HepG2 (cell line): Measurements from ENCODE around the gene VCP. TPM values are rescaled to one million over a fixed set of nuclear protein-coding genes. Genes with fewer than 3 reads are reported as not detected.

ENCODE experiments used
- BHLHE40 ChIP-seq: IDR thresholded peaks from 2 replicates; pipeline ENCODE4 v1.6.1; 2011; ENCODE audit warnings: low read length, improper control_type of control experiment
- CREM ChIP-seq, 2 experiments: sonication (generic) in 1 of 2; formaldehyde crosslinking in 1 of 2; IDR thresholded peaks; 2 replicates each; pipeline versions ENCODE4 v1.4.0 to v1.6.1; 2016 to 2020; ENCODE audit warnings: antibody characterized with exemption in 1 of 2, mild to moderate bottlenecking in 1 of 2, missing genetic modification reagents in 1 of 2
- ETV5 ChIP-seq: IDR thresholded peaks from 2 replicates; pipeline ENCODE4 v1.6.1; 2018; ENCODE audit warnings: missing biosample characterization, missing genetic modification reagents, inconsistent platforms, borderline replicate concordance
- KDM1A ChIP-seq: IDR thresholded peaks from 2 replicates; pipeline ENCODE4 v1.6.1; 2016; ENCODE audit warnings: missing compliant biosample characterization
- KDM3A ChIP-seq: IDR thresholded peaks from 2 replicates; pipeline ENCODE4 v1.6.1; 2018; ENCODE audit warnings: low read depth, missing compliant biosample characterization
- NFRKB ChIP-seq: fragments of 450-650 bp; IDR thresholded peaks from 2 replicates; pipeline ENCODE4 v1.6.1; 2017
- NR2F2 ChIP-seq: IDR thresholded peaks from 2 replicates; pipeline ENCODE4 v1.6.1; 2012; ENCODE audit warnings: low read depth, inconsistent platforms, borderline replicate concordance
- SAFB2 ChIP-seq: sonication (generic); formaldehyde crosslinking; IDR thresholded peaks from 2 replicates; pipeline ENCODE4 v1.5.1; 2020; ENCODE audit warnings: missing genetic modification reagents, low read depth, mild to moderate bottlenecking, borderline replicate concordance
- SALL2 ChIP-seq: sonication (generic); formaldehyde crosslinking; IDR thresholded peaks from 2 replicates; pipeline ENCODE4 v1.8.1; 2023; ENCODE audit warnings: mild to moderate bottlenecking, missing genetic modification reagents, inconsistent platforms
- SPEN ChIP-seq: sonication (generic); formaldehyde crosslinking; IDR thresholded peaks from 2 replicates; pipeline ENCODE4 v1.5.1; 2020; ENCODE audit warnings: low read depth, mild to moderate bottlenecking, missing genetic modification reagents
- ZNF281 ChIP-seq: sonication (generic); formaldehyde crosslinking; IDR thresholded peaks from 2 replicates; pipeline ENCODE4 v1.4.0; 2020; ENCODE audit warnings: missing genetic modification reagents, borderline replicate concordance
- ZNF564 ChIP-seq: sonication (generic); formaldehyde crosslinking; IDR thresholded peaks from 2 replicates; pipeline ENCODE4 v1.8.1; 2023; ENCODE audit warnings: mild to moderate bottlenecking, missing genetic modification reagents
- ZNF710 ChIP-seq: sonication (generic); formaldehyde crosslinking; IDR thresholded peaks from 2 replicates; pipeline ENCODE4 v1.5.0; 2020; ENCODE audit warnings: mild to moderate bottlenecking, missing genetic modification reagents, borderline replicate concordance
- polyA plus RNA-seq, 8 experiments: library from polyadenylated mRNA; depleted of rRNA in 3 of 8; stranded (reverse) in 7 of 8; unstranded in 1 of 8; fragments of >200 nt; fragmentation: Illumina TruSeq in 4 of 8; extraction: Trizol in 4 of 8; gene quantifications; 2 replicates each; pipeline versions ENCODE4 v1.2.1 to v1.2.3, GENCODE V29; 2011 to 2016; ENCODE audit warnings: low read depth in 4 of 8, missing spikeins in 1 of 8, mixed read lengths in 1 of 8; ENCODE audit not compliant: insufficient read depth in 1 of 8
- total RNA-seq, 5 experiments: library from RNA; depleted of rRNA; stranded (reverse); fragments of >200 nt; fragmentation: Illumina TruSeq; extraction: Trizol; gene quantifications; 2 replicates each; pipeline ENCODE4 v1.2.3, GENCODE V29; 2016; ENCODE audit warnings: low read depth in 1 of 5
- TF ChIP-seq, protein P1 (sequence below): IDR thresholded peaks from 2 replicates; pipeline ENCODE4 v1.6.1; 2016; ENCODE audit warnings: missing compliant biosample characterization, missing genetic modification reagents, borderline replicate concordance
- TF ChIP-seq, protein P2 (sequence below): sonication (generic); formaldehyde crosslinking; IDR thresholded peaks from 2 replicates; pipeline ENCODE4 v1.8.1; 2023; ENCODE audit warnings: mild to moderate bottlenecking, inconsistent platforms, moderate library complexity, missing genetic modification reagents, borderline replicate concordance
- TF ChIP-seq, protein P3 (sequence below): sonication (generic); formaldehyde crosslinking; IDR thresholded peaks from 2 replicates; pipeline ENCODE4 v1.5.1; 2020; ENCODE audit warnings: missing genetic modification reagents, mild to moderate bottlenecking, borderline replicate concordance
- TF ChIP-seq, protein P4 (sequence below): sonication (generic); formaldehyde crosslinking; IDR thresholded peaks from 2 replicates; pipeline ENCODE4 v1.9.0; 2021; ENCODE audit warnings: missing genetic modification reagents, mild to moderate bottlenecking, borderline replicate concordance

VCP gene
- total and polyA plus RNA-seq, 2 of the 13 experiments (the other 11 are each of a cell fraction or from before 2014, with no cell fraction given): 143 to 391 TPM

- TF ChIP-seq SALL2 (CRISPR knock-in tag): peak; percentile 77; the same call in 1 of the 2 replicates
- TF ChIP-seq, protein P1, sequence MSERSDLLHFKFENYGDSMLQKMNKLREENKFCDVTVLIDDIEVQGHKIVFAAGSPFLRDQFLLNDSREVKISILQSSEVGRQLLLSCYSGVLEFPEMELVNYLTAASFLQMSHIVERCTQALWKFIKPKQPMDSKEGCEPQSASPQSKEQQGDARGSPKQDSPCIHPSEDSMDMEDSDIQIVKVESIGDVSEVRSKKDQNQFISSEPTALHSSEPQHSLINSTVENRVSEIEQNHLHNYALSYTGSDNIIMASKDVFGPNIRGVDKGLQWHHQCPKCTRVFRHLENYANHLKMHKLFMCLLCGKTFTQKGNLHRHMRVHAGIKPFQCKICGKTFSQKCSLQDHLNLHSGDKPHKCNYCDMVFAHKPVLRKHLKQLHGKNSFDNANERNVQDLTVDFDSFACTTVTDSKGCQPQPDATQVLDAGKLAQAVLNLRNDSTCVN: no peak
- TF ChIP-seq KDM1A (CRISPR knock-in tag): no peak
- TF ChIP-seq NR2F2: no peak
- TF ChIP-seq, protein P2, sequence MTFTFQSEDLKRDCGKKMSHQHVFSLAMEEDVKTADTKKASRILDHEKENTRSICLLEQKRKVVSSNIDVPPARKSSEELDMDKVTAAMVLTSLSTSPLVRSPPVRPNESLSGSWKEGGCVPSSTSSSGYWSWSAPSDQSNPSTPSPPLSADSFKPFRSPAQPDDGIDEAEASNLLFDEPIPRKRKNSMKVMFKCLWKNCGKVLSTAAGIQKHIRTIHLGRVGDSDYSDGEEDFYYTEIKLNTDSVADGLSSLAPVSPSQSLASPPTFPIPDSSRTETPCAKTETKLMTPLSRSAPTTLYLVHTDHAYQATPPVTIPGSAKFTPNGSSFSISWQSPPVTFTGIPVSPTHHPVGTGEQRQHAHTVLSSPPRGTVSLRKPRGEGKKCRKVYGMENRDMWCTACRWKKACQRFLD (CRISPR knock-in tag): no peak
- TF ChIP-seq, protein P3, sequence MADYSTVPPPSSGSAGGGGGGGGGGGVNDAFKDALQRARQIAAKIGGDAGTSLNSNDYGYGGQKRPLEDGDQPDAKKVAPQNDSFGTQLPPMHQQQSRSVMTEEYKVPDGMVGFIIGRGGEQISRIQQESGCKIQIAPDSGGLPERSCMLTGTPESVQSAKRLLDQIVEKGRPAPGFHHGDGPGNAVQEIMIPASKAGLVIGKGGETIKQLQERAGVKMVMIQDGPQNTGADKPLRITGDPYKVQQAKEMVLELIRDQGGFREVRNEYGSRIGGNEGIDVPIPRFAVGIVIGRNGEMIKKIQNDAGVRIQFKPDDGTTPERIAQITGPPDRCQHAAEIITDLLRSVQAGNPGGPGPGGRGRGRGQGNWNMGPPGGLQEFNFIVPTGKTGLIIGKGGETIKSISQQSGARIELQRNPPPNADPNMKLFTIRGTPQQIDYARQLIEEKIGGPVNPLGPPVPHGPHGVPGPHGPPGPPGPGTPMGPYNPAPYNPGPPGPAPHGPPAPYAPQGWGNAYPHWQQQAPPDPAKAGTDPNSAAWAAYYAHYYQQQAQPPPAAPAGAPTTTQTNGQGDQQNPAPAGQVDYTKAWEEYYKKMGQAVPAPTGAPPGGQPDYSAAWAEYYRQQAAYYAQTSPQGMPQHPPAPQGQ: no peak
- TF ChIP-seq CREM (IDR thresholded peaks at IDR 0.05): peak; percentile 95
- TF ChIP-seq CREM (CRISPR knock-in tag; IDR thresholded peaks at IDR 0.05): peak; percentile 40; the same call in 1 of the 2 replicates
- TF ChIP-seq KDM3A (CRISPR knock-in tag): no peak
- TF ChIP-seq SAFB2 (CRISPR knock-in tag): no peak
- TF ChIP-seq, protein P4, sequence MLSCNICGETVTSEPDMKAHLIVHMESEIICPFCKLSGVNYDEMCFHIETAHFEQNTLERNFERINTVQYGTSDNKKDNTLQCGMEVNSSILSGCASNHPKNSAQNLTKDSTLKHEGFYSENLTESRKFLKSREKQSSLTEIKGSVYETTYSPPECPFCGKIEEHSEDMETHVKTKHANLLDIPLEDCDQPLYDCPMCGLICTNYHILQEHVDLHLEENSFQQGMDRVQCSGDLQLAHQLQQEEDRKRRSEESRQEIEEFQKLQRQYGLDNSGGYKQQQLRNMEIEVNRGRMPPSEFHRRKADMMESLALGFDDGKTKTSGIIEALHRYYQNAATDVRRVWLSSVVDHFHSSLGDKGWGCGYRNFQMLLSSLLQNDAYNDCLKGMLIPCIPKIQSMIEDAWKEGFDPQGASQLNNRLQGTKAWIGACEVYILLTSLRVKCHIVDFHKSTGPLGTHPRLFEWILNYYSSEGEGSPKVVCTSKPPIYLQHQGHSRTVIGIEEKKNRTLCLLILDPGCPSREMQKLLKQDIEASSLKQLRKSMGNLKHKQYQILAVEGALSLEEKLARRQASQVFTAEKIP: no peak
- no peak for TF ChIP-seq NFRKB
- no peak for TF ChIP-seq ZNF564 (CRISPR knock-in tag)
- TF ChIP-seq ETV5: no peak
- TF ChIP-seq ZNF281 (CRISPR knock-in tag): no peak
- peak; percentile 3; the same call in 1 of the 2 replicates for TF ChIP-seq ZNF710
- peak; percentile 80 for TF ChIP-seq BHLHE40
- no peak for TF ChIP-seq SPEN (CRISPR knock-in tag)
Measured at GRCh38 chr9:35072461-35073278, at the start of gene VCP (continued).
